GM10266 (cell line): Measurements from ENCODE around the gene RNF44.
A peak's percentile ranks its signal among the peaks of the same experiment; 100 is the strongest.

Experiments
- DNase-seq: peaks from one replicate; pipeline ENCODE4 v3.0.0; 2012; ENCODE audit errors: extremely low spot score
- TF ChIP-seq, protein P1 (sequence below): IDR thresholded peaks from 2 replicates; pipeline ENCODE4 v1.5.1; 2012; ENCODE audit warnings: mild to moderate bottlenecking, low read depth; ENCODE audit not compliant: control insufficient read depth, insufficient read depth; ENCODE audit errors: missing control alignments

RNF44 gene

DNA sequence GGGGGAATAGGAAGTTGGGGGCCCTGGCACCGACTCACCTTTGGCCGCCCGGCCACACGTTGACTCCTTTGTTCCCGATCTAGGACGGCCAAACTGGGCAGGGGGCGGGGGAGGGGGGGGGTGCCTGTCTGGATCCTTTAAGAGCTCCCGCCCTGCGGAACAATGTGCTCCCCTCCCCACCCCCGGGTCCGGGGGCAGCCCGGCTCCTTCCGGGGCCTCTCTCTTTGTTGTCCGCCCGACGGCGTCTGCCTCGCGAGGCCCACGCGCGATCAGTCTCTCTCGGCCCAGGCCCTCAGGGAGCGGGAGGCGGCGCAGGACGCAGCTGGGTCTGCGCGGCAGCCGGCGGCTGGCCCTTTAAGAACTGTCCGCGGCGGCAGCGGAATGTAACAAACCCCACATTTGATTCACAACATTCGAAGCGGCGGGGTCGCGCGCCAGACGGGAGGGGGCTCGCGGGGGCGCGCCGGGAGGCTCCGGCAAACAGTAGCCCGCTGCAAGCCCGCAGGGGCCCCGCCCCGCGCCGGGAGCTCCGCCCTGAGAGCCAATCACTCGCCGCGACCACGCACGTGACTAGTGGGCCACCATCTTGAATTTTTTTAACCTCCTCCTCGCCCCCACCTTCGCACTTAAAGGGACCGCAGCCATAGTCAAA, at the start of gene RNF44:
RNF44 (minus strand) TSS at position 501 of the 652 bp plus-strand sequence. CDS start 4,930 bp downstream, outside the sequence.
- DNase-seq, result peak; percentile 94
- TF ChIP-seq, protein P1, sequence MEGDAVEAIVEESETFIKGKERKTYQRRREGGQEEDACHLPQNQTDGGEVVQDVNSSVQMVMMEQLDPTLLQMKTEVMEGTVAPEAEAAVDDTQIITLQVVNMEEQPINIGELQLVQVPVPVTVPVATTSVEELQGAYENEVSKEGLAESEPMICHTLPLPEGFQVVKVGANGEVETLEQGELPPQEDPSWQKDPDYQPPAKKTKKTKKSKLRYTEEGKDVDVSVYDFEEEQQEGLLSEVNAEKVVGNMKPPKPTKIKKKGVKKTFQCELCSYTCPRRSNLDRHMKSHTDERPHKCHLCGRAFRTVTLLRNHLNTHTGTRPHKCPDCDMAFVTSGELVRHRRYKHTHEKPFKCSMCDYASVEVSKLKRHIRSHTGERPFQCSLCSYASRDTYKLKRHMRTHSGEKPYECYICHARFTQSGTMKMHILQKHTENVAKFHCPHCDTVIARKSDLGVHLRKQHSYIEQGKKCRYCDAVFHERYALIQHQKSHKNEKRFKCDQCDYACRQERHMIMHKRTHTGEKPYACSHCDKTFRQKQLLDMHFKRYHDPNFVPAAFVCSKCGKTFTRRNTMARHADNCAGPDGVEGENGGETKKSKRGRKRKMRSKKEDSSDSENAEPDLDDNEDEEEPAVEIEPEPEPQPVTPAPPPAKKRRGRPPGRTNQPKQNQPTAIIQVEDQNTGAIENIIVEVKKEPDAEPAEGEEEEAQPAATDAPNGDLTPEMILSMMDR, result no peak

DNA sequence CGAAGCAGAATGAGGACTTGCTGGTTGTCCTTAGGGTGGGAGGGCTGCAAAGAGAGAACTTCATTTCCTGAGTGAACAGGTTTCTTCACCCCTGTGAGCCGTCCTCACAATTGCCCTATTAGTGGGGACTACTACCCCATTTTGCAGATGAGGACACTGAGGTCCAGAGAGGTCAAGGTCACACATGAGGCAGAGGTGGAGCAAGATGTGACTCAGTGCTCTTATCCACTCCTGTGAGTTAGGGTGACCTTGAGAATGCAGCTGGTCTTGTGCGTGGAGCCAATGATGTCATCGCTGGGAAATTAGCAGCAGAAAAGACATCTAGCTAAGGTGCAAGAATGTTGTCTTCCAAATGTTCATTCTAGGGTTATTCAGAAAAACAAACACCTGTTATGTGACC, 45.9 kb upstream of the RNF44 start:
- TF ChIP-seq, protein P1, result no peak
- DNase-seq, result no peak

DNA sequence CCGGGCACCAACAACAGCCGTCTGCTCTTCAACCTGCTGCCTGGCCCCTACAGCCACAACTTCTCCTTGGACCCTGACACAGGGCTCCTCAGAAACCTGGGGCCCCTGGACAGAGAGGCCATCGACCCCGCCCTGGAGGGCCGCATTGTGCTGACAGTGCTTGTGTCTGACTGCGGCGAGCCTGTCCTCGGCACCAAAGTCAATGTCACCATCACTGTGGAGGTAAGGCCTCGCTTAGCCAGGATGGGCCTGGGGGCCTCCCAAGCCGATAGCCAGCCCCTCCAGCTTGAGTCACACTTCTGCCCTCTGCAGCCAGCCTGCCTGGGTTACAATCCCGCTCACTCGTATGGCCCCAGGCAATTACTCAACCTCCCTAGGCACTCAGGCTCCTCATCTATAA, 44.2 kb upstream of the RNF44 start:
- TF ChIP-seq, protein P1, result no peak
- DNase-seq, result no peak

DNA sequence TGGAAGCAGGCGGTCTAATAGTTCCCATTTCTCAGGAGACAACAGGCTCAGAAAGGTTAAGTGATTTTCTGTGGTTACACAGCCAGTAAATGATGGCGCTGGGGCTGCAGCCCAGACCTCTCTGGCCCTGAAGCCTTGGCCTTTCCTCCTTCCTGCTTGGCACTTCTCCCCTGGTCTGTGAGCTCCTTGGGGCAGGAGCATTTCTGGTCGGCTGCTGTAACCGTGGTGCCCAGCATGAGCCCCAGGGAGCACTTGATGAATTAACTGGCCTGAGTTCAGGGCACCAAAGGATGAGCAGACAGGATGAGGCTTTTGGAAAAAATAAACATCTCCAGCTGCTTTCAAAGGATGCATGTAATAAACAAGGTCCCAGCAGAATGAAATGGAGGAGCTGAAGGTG, 42.1 kb upstream of the RNF44 start:
- TF ChIP-seq, protein P1, result no peak

DNA sequence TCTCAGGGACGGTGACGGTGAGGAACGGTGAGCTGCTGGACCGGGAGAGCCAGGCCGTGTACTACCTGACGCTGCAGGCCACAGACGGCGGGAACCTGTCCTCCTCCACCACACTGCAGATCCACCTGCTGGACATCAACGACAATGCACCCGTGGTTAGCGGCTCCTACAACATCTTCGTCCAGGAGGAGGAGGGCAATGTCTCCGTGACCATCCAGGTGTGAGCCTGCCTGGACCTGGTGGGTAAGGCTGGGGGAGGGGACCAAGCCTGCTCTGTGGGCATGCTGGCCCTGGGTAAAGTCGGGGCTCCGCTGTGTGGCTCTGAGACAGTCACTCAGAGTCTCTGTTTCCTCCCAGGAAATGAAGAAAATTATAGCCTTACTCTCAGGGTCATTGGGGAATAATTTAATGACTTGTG, 41.2 kb upstream of the RNF44 start:
- DNase-seq, result peak; percentile 76

More for the DNA sequence above, 42.1 kb upstream of the RNF44 start:
- DNase-seq, result no peak

DNA sequence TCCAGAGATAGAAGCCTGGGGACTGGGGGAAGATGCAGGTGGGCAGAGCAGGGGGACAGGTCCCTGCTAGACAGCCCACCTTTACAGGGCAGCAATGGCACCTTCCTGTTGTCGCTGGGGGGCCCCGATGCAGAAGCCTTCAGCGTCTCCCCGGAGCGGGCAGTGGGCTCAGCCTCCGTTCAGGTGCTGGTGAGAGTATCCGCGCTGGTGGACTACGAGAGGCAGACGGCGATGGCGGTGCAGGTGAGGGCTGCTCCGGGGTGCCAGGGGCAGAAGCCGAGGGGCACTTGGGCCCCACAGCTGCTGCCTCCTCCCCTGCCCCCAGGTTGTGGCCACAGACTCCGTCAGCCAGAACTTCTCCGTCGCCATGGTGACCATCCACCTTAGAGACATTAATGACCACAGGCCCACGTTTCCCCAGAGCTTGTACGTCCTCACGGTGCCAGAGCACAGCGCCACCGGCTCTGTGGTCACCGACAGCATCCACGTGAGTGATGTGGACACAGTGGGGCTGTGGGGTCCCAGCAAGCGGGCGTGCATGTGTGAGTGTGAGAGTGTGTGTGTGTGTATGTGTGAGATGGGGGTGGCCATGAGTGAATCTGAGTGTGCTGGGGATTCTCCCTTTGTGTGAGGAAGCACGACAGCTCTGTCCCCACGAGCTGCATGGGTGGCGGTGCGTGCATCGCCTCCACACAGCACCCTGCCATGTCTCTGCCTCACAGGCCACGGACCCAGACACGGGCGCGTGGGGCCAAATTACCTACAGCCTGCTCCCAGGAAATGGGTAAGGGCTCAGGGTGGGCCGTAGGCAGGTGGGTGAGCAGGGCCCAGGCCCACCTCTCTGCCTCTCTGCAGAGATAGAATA, 40.3 kb upstream of the RNF44 start:
- TF ChIP-seq, protein P1, result no peak

More for the DNA sequence above, 41.2 kb upstream of the RNF44 start:
- TF ChIP-seq, protein P1, result peak; percentile 52

More for the DNA sequence above, 40.3 kb upstream of the RNF44 start:
- DNase-seq, result no peak
